K562 (cell line): ENCODE measurements around the gene NADK. TPM values are rescaled to one million over a fixed set of nuclear protein-coding genes. Genes with fewer than 3 reads are reported as not detected.

ENCODE experiments used
- ATAC-seq: fragments of 200-7000 bp; cut with Tn5 transposase; 3 replicates; pipeline ENCODE4 v1.9.1; 2020; ENCODE audit warnings: moderate library complexity
- BruUV-seq: library from RNA; stranded (reverse); fragments of 400-500 nt; replicated peaks from 2 replicates; lab custom pipeline; 2021; lab: Mats Ljungman, UMichigan
- CTCF ChIA-PET: fragments of 300-600 bp; formaldehyde crosslinking; extraction: SDS; loops from one replicate; lab custom pipeline; 2021; ENCODE audit warnings: low intra/inter-chr PET ratio; lab: Yijun Ruan, JAX
- POLR2A ChIA-PET: fragments of 300-600, 350-650 bp; sonication (Branson Sonifier 250); formaldehyde crosslinking; extraction: SDS; loops from one replicate; lab custom pipeline; 2021; ENCODE audit warnings: antibody characterized with exemption, inconsistent platforms; lab: Yijun Ruan, JAX
- DNase-seq, 4 experiments: peaks; one replicate each; pipeline versions ENCODE4 v3.0.0 to v3.0.0-alpha.2; 2011 to 2018; ENCODE audit warnings: low spot score in 3 of 4, mixed read lengths in 3 of 4; ENCODE audit errors: extremely low read depth in 1 of 4
- FAIRE-seq: peaks from 2 replicates; lab custom pipeline; 2011; peaks lifted over from hg19 to GRCh38; lab: Jason Lieb, UNC
- H2AFZ ChIP-seq: 2 replicates; pipeline ENCODE4 v1.6.0; 2011; ENCODE audit warnings: low read depth, low read length, control low read depth, inconsistent platforms
- H3K27ac ChIP-seq: fragments of 200-600 bp; 3 replicates; pipeline ENCODE4 v1.8.0; 2011; ENCODE audit warnings: low read depth, mild to moderate bottlenecking, control low read depth, inconsistent platforms, low read length, moderate library complexity, mixed read lengths; ENCODE audit errors: extremely low read depth
- H3K27me3 ChIP-seq, 2 experiments: fragments of 300-600 bp in 1 of 2; 2 replicates in 1 of 2; 3 replicates in 1 of 2; pipeline versions ENCODE4 v1.6.0 to v1.8.0; 2011; ENCODE audit warnings: inconsistent platforms in 2 of 2, low read length in 2 of 2, mild to moderate bottlenecking in 1 of 2, mixed read lengths in 1 of 2, moderate library complexity in 1 of 2; ENCODE audit not compliant: control insufficient read depth in 2 of 2, insufficient read depth in 2 of 2
- H3K36me3 ChIP-seq: fragments of 300-600 bp; 3 replicates; pipeline ENCODE4 v1.8.0; 2011; ENCODE audit warnings: mild to moderate bottlenecking, low read length, inconsistent platforms; ENCODE audit not compliant: control insufficient read depth, insufficient read depth
- H3K4me1 ChIP-seq, 2 experiments: fragments of 200-600 bp in 1 of 2; replicated peaks in 1 of 2; 2 replicates in 1 of 2; 3 replicates in 1 of 2; pipeline versions ENCODE4 v1.5.1 to v1.8.0; 2011; ENCODE audit warnings: inconsistent platforms in 2 of 2, low read length in 2 of 2, mild to moderate bottlenecking in 1 of 2, mixed read lengths in 1 of 2, moderate library complexity in 1 of 2; ENCODE audit not compliant: control insufficient read depth in 2 of 2, insufficient read depth in 2 of 2
- H3K4me2 ChIP-seq: 2 replicates; pipeline ENCODE4 v1.6.1; 2011; ENCODE audit warnings: low read length, control low read depth, inconsistent platforms, mixed read lengths; ENCODE audit not compliant: insufficient read depth
- H3K4me3 ChIP-seq: fragments of 200-600 bp; sonication (generic), shearing (Covaris generic); 2 replicates; pipeline ENCODE4 v1.5.1; 2016; ENCODE audit warnings: control low read depth, inconsistent platforms
- H3K79me2 ChIP-seq: fragments of 200-600 bp; 3 replicates; pipeline ENCODE4 v1.8.0; 2011; ENCODE audit warnings: low read length, inconsistent platforms; ENCODE audit not compliant: control insufficient read depth, insufficient read depth
- H3K9ac ChIP-seq, 2 experiments: 2 replicates each; pipeline versions ENCODE4 v1.6.0 to v1.6.1; 2011; ENCODE audit warnings: low read depth in 2 of 2, low read length in 2 of 2, control low read depth in 1 of 2, inconsistent platforms in 1 of 2, mild to moderate bottlenecking in 1 of 2, mixed read lengths in 1 of 2; ENCODE audit not compliant: insufficient read depth in 1 of 2
- H3K9me1 ChIP-seq: one replicate; pipeline ENCODE4 v1.6.0; 2011; ENCODE audit warnings: inconsistent platforms, mild to moderate bottlenecking, low read length, moderate library complexity; ENCODE audit not compliant: control insufficient read depth, insufficient read depth
- H3K9me3 ChIP-seq: replicated peaks from 2 replicates; pipeline ENCODE4 v1.5.1; 2011; ENCODE audit warnings: low read depth, low read length, inconsistent platforms; ENCODE audit not compliant: control insufficient read depth, insufficient read depth
- H4K20me1 ChIP-seq: replicated peaks from 2 replicates; pipeline ENCODE4 v1.6.1; 2011; ENCODE audit warnings: low read length, inconsistent platforms, mixed read lengths; ENCODE audit not compliant: control insufficient read depth, insufficient read depth
- BRD9 ChIP-seq: fragments of 450-650 bp; IDR thresholded peaks from 2 replicates; pipeline ENCODE4 v1.6.1; 2018; ENCODE audit warnings: low read depth; ENCODE audit not compliant: partially characterized antibody
- NCOA1 ChIP-seq: fragments of 450-650 bp; IDR thresholded peaks from 2 replicates; pipeline ENCODE4 v1.6.1; 2016; ENCODE audit warnings: low read depth
- PPARD ChIP-seq: fragments of 250-450 bp; sonication (Bioruptor Pico); IDR thresholded peaks from 2 replicates; pipeline ENCODE4 v1.8.0; 2022; ENCODE audit warnings: inconsistent platforms, mild to moderate bottlenecking, moderate library complexity
- RBM22 ChIP-seq: fragments of 200-400 bp; formaldehyde crosslinking; IDR thresholded peaks from 2 replicates; pipeline ENCODE4 v1.6.1; 2018; ENCODE audit warnings: low read length, low read depth; ENCODE audit not compliant: poor library complexity, severe bottlenecking
- SIN3A ChIP-seq, 2 experiments: fragments of 150-350 bp in 1 of 2; IDR thresholded peaks; 2 replicates each; pipeline ENCODE4 v1.6.1; 2011 to 2016; ENCODE audit warnings: borderline replicate concordance in 2 of 2, low read depth in 2 of 2, low read length in 2 of 2, mild to moderate bottlenecking in 2 of 2, moderate library complexity in 2 of 2; ENCODE audit not compliant: control insufficient read depth in 1 of 2
- ZNF384 ChIP-seq: IDR thresholded peaks from 2 replicates; pipeline ENCODE4 v1.6.1; 2012; ENCODE audit warnings: low read depth, low read length, improper control_type of control experiment
- WGBS: fragments of 100-300 bp; shearing (Covaris generic); methylation state at CpG from one replicate; pipeline ENCODE4 v1.1.6; 2016; ENCODE audit warnings: low coverage, mixed read lengths; ENCODE audit not compliant: insufficient coverage; ENCODE audit errors: missing lambda C conversion rate; 5-methylcytosine and 5-hydroxymethylcytosine counted together
- in situ Hi-C: fragments of 300-500 bp; cut with MboI; formaldehyde crosslinking; loops from 4 replicates; pipeline ENCODE4 v1.15.0; 2018; ENCODE audit warnings: inconsistent platforms, mixed read lengths
- intact Hi-C: fragments of 100-400 bp; cut with micrococcal nuclease; formaldehyde crosslinking; loops from 2 replicates; pipeline ENCODE4 v1.14.2; 2022
- polyA plus RNA-seq, 8 experiments: library from polyadenylated mRNA; depleted of rRNA in 4 of 8; stranded (reverse) in 5 of 8; unstranded in 3 of 8; fragments of >200 nt; fragmentation: Nextera tagmentation in 2 of 8; fragmentation: Illumina TruSeq in 1 of 8; extraction: Ambion mirVana in 2 of 8; extraction: Trizol in 1 of 8; gene quantifications; 2 replicates each; pipeline versions ENCODE4 v1.2.1 to v1.2.3, GENCODE V29; 2011 to 2014; ENCODE audit warnings: inconsistent platforms in 1 of 8, missing spikeins in 1 of 8
- total RNA-seq, 7 experiments: library from RNA; depleted of rRNA in 6 of 7; stranded (reverse); fragments of >200 nt in 6 of 7; fragmentation: Illumina TruSeq in 2 of 7; extraction: Trizol in 2 of 7; gene quantifications; 2 replicates each; pipeline versions ENCODE4 v1.2.1 to v1.2.3, GENCODE V29; 2011 to 2021; ENCODE audit warnings: low replicate concordance in 1 of 7
- TF ChIP-seq, protein P1 (sequence below): fragments of 250-450 bp; sonication (Bioruptor Pico); IDR thresholded peaks from 2 replicates; pipeline ENCODE4 v1.9.0; 2021; ENCODE audit warnings: mild to moderate bottlenecking, inconsistent platforms

Gene NADK
- total and polyA plus RNA-seq, 9 of the 15 experiments (the other 6 are each of a cell fraction or from before 2014, with no cell fraction given): 1.5 to 135 (median 75.1) TPM

DNA sequence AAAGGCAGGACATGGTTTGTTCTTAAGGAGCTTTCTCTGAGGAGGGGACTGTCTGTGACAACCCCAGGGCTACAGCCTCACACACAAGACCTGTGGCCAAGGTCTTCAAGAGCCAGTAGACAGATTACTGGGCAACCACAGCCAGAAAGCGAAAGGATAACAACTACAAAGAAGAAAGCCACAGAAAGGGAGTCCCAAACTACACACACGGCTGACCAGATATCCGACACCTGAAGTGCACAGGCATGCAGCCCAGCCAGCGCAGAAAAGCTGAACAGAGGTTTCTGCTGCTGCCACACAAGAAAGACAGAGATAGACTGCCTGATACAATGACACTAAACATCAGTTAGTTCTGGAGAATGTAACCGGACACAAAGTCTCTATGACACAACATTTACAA is 21.4 kb upstream of the NADK start:
- Histone ChIP-seq H3K36me3 (peaks cover 89% of the 10 kb centered on the region), H2AFZ (no peak overlapping the region), H3K4me1 (peaks cover 0 to 3% of the 10 kb centered on the region in 2 experiments; a peak in 1 of 5 replicates), H3K27me3 (no peaks in the 10 kb centered on the region), H3K79me2 (peaks cover 13% of the 10 kb centered on the region; the same call in 1 of the 3 replicates), H4K20me1 (0 out of 2 replicates have a peak, but pooled peaks cover 3% of the 10 kb centered on the region), H3K9ac (no peak overlapping the region), H3K27ac (no peak overlapping the region), H3K9me3 (no peaks in the 10 kb centered on the region), H3K4me2 (no peak overlapping the region), H3K4me3 (no peak overlapping the region), H3K9me1 (peaks cover 4% of the 10 kb centered on the region)
- ChIA-PET POLR2A (interaction anchor here (0.6 to 1.0 kb wide), 3 partner anchors 19 to 127 kb away, joined by 3 to 4 read pairs (median 3); no protein-coding TSS in a partner anchor), CTCF (no interaction called here)
- no peak for TF ChIP-seq BRD9
- TF ChIP-seq NCOA1: no peak
- no peak for TF ChIP-seq PPARD
- no peak for TF ChIP-seq SIN3A (IDR thresholded peaks at IDR 0.05; ENCODE audit: borderline replicate concordance in 2 of 2, control insufficient read depth in 1 of 2, low read depth in 2 of 2, low read length in 2 of 2)
- FAIRE-seq (no peak), DNase-seq (no peak), ATAC-seq (no peak)
- in situ Hi-C loops: no loop called here
- no TSS peak for BruUV-seq
- WGBS: 97% methylated on average over 5 of the region's 5 CpGs
- intact Hi-C loops: no loop called here

DNA sequence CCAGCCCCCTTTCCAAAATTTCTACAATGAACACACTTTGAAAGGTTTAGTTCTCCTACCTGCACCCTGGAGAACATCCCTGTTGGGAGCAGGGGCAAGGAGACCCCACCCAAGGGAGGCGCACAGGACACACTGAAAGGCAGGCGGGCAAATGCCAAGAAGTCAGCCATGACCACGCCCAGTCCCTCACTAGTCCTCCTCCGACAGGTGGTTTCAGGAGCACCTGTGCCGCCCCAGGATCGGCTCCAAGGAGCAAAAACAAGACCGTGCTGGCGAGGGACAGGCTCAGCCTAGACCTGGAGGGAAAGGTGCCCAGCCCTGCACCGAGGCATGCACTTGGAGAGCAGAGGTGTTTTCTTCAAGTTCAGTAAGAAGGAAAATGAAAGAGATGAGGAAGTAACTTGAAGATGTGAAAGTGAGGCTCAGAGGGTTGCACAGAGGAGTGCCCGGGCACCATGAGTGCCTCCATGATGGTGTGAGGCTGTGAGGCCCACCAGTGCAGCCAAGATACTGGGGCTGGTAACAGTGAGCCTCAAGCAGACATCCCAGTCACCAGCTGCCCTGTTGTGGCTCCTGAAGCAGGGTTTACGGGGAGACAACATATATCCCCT is 19.6 kb upstream of the NADK start:
- intact Hi-C loops (no loop called here), in situ Hi-C loops (no loop called here)
- CTCF ChIA-PET: no interaction called here
- Histone ChIP-seq H3K27ac (no peak overlapping the region), H2AFZ (no peak overlapping the region), H3K9me1 (peaks cover 4% of the 10 kb centered on the region)
- no peak for ATAC-seq
- no TSS peak for BruUV-seq
- TF ChIP-seq RBM22: peak; percentile 18
- TF ChIP-seq, protein P1, sequence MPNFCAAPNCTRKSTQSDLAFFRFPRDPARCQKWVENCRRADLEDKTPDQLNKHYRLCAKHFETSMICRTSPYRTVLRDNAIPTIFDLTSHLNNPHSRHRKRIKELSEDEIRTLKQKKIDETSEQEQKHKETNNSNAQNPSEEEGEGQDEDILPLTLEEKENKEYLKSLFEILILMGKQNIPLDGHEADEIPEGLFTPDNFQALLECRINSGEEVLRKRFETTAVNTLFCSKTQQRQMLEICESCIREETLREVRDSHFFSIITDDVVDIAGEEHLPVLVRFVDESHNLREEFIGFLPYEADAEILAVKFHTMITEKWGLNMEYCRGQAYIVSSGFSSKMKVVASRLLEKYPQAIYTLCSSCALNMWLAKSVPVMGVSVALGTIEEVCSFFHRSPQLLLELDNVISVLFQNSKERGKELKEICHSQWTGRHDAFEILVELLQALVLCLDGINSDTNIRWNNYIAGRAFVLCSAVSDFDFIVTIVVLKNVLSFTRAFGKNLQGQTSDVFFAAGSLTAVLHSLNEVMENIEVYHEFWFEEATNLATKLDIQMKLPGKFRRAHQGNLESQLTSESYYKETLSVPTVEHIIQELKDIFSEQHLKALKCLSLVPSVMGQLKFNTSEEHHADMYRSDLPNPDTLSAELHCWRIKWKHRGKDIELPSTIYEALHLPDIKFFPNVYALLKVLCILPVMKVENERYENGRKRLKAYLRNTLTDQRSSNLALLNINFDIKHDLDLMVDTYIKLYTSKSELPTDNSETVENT (CRISPR knock-in tag): 0 out of 2 replicates have a peak, but pooled peaks have one; percentile 14
- TF ChIP-seq ZNF384: no peak
- TF ChIP-seq, all 486 proteins: peak for 2
- POLR2A ChIA-PET: interaction anchor here (1.0 kb wide), 2 partner anchors 10 to 109 kb away, joined by 3 read pairs; no protein-coding TSS in a partner anchor
- no peaks in the 10 kb centered on the region for H3K9me3 ChIP-seq
- peaks cover 0 to 3% of the 10 kb centered on the region in 2 experiments; a peak in 1 of 5 replicates for H3K4me1 ChIP-seq
- no peak overlapping the region for H3K9ac ChIP-seq
- DNase-seq: no peak
- H4K20me1 ChIP-seq: 0 out of 2 replicates have a peak, but pooled peaks cover 3% of the 10 kb centered on the region
- H3K79me2 ChIP-seq: peaks cover 13% of the 10 kb centered on the region; the same call in 1 of the 3 replicates
- no peak overlapping the region for H3K4me2 ChIP-seq
- H3K4me3 ChIP-seq: no peak overlapping the region
- FAIRE-seq: no peak
- 94% methylated on average over 11 of the region's 11 CpGs for WGBS
- peaks cover 93% of the 10 kb centered on the region for H3K36me3 ChIP-seq
- H3K27me3 ChIP-seq: no peaks in the 10 kb centered on the region
